CD14-positive monocyte (primary cell): ENCODE measurements around the gene TNIK. TPM values are rescaled to one million over a fixed set of nuclear protein-coding genes. Genes with fewer than 3 reads are reported as not detected.

Experiments used
- DNase-seq, 3 donors: peaks; one replicate each; pipeline ENCODE4 v3.0.0-alpha.2; 2011 to 2022
- H2AFZ ChIP-seq: 2 replicates; pipeline ENCODE4 v1.6.0; 2012; ENCODE audit warnings: mild to moderate bottlenecking, low read depth, low read length, inconsistent platforms; ENCODE audit not compliant: insufficient read depth, poor library complexity, severe bottlenecking
- H3K27ac ChIP-seq, 2 donors: 1 replicate in 1 of 2; 2 replicates in 1 of 2; pipeline ENCODE4 v1.5.1; 2012 to 2013; ENCODE audit warnings: low read length in 2 of 2, control low read depth in 1 of 2, inconsistent platforms in 1 of 2, low read depth in 1 of 2, mild to moderate bottlenecking in 1 of 2
- H3K27me3 ChIP-seq, 2 donors: one replicate each; pipeline versions ENCODE4 v1.6.0 to v1.6.1; 2011 to 2013; ENCODE audit warnings: low read length in 2 of 2; ENCODE audit not compliant: control insufficient read depth in 2 of 2, insufficient read depth in 2 of 2
- H3K36me3 ChIP-seq, 2 donors: replicated peaks in 1 of 2; 1 replicate in 1 of 2; 2 replicates in 1 of 2; pipeline versions ENCODE4 v1.5.1 to v1.6.1; 2012 to 2013; ENCODE audit warnings: low read length in 2 of 2, control low read depth in 1 of 2, inconsistent platforms in 1 of 2, mild to moderate bottlenecking in 1 of 2; ENCODE audit not compliant: insufficient read depth in 2 of 2, control insufficient read depth in 1 of 2
- H3K4me1 ChIP-seq, 2 donors: 1 replicate in 1 of 2; 2 replicates in 1 of 2; pipeline versions ENCODE4 v1.5.1 to v1.6.1; 2012 to 2013; ENCODE audit warnings: low read length in 2 of 2, control low read depth in 1 of 2, inconsistent platforms in 1 of 2, mild to moderate bottlenecking in 1 of 2, moderate library complexity in 1 of 2; ENCODE audit not compliant: insufficient read depth in 2 of 2, control insufficient read depth in 1 of 2
- H3K4me2 ChIP-seq: replicated peaks from 2 replicates; pipeline ENCODE3; 2012; ENCODE audit warnings: low read length, moderate library complexity, mild to moderate bottlenecking; ENCODE audit not compliant: poor library complexity, severe bottlenecking; ENCODE audit errors: extremely low read depth
- H3K4me3 ChIP-seq, 3 experiments: fragments of 200-600 bp in 1 of 3; sonication (generic) in 1 of 3; replicated peaks in 1 of 3; 1 replicate in 2 of 3; 2 replicates in 1 of 3; pipeline ENCODE4 v1.5.1; 2011 to 2013; ENCODE audit warnings: low read length in 3 of 3, mild to moderate bottlenecking in 3 of 3, control low read depth in 2 of 3, low read depth in 2 of 3, inconsistent platforms in 1 of 3, moderate library complexity in 1 of 3
- H3K79me2 ChIP-seq: 2 replicates; pipeline ENCODE4 v1.6.0; 2012; ENCODE audit warnings: mild to moderate bottlenecking, control low read depth, inconsistent platforms, low read length, moderate library complexity; ENCODE audit not compliant: insufficient read depth
- H3K9ac ChIP-seq: 2 replicates; pipeline ENCODE4 v1.6.0; 2017; ENCODE audit warnings: low read length, mild to moderate bottlenecking; ENCODE audit not compliant: insufficient read depth, poor library complexity, severe bottlenecking
- H3K9me3 ChIP-seq, 2 donors: replicated peaks in 1 of 2; 1 replicate in 1 of 2; 2 replicates in 1 of 2; pipeline versions ENCODE4 v1.5.1 to v1.6.1; 2012 to 2013; ENCODE audit warnings: low read length in 2 of 2, control low read depth in 1 of 2; ENCODE audit not compliant: control insufficient read depth in 1 of 2, insufficient read depth in 1 of 2
- H4K20me1 ChIP-seq: 2 replicates; pipeline ENCODE4 v1.6.0; 2012; ENCODE audit warnings: mild to moderate bottlenecking, low read length, control low read depth, moderate library complexity; ENCODE audit not compliant: insufficient read depth
- H3K27ac Mint-ChIP-seq, 7 donors: one replicate each; pipeline ENCODE4 v1.8.0; 2020; ENCODE audit warnings: mild to moderate bottlenecking in 7 of 7, mixed read lengths in 7 of 7, moderate library complexity in 6 of 7, inconsistent platforms in 2 of 7
- H3K27me3 Mint-ChIP-seq, 3 donors: one replicate each; pipeline ENCODE4 v1.8.0; 2021 to 2022; ENCODE audit warnings: low read depth in 3 of 3, mild to moderate bottlenecking in 3 of 3, mixed read lengths in 3 of 3, moderate library complexity in 3 of 3, inconsistent platforms in 1 of 3
- H3K36me3 Mint-ChIP-seq, 2 donors: one replicate each; pipeline ENCODE4 v1.8.0; 2020; ENCODE audit warnings: mixed read lengths in 2 of 2, inconsistent platforms in 1 of 2, mild to moderate bottlenecking in 1 of 2
- H3K4me1 Mint-ChIP-seq: one replicate; pipeline ENCODE4 v1.8.0; 2020; ENCODE audit warnings: mild to moderate bottlenecking, mixed read lengths
- H3K4me3 Mint-ChIP-seq, 2 donors: one replicate each; pipeline ENCODE4 v1.8.0; 2020; ENCODE audit warnings: mild to moderate bottlenecking in 2 of 2, mixed read lengths in 2 of 2, moderate library complexity in 1 of 2
- H3K9me3 Mint-ChIP-seq, 7 donors: one replicate each; pipeline ENCODE4 v1.8.0; 2020 to 2022; ENCODE audit warnings: mixed read lengths in 7 of 7, mild to moderate bottlenecking in 6 of 7, moderate library complexity in 6 of 7, inconsistent platforms in 2 of 7
- CTCF ChIP-seq: fragments of 200-600 bp; IDR thresholded peaks from one replicate; pipeline ENCODE4 v1.8.0; 2022; ENCODE audit warnings: antibody characterized with exemption, mild to moderate bottlenecking
- WGBS: methylation state at CpG from one replicate; pipeline ENCODE4 v1.1.5; 2013; ENCODE audit warnings: missing lambda C conversion rate; ENCODE audit not compliant: insufficient coverage; 5-methylcytosine and 5-hydroxymethylcytosine counted together
- intact Hi-C, 2 donors: fragments of 100-400 bp; cut with micrococcal nuclease; formaldehyde crosslinking; loops; one replicate each; pipeline versions ENCODE4 v1.15.0 to v1.15.1; 2023
- polyA plus RNA-seq, 3 donors: library from polyadenylated mRNA; depleted of rRNA in 1 of 3; unstranded in 2 of 3; stranded (reverse) in 1 of 3; fragments of 300-500 nt in 2 of 3; fragments of >200 nt in 1 of 3; fragmentation: Illumina TruSeq in 2 of 3; gene quantifications; 1 replicate in 2 of 3; 2 replicates in 1 of 3; pipeline ENCODE4 v1.2.3, GENCODE V29; 2012 to 2021

The TNIK gene
- polyA plus RNA-seq, 3 donors, result 0.36 to 1.8 (median 0.75) TPM

- H3K27ac Mint-ChIP-seq, result no peak overlapping the region
- no peak for DNase-seq
- Histone ChIP-seq H3K9me3 (no peaks in the 10 kb centered on the region), H3K9ac (no peak overlapping the region), H3K27me3 (no peaks in the 10 kb centered on the region), H4K20me1 (no peaks in the 10 kb centered on the region), H3K79me2 (no peaks in the 10 kb centered on the region), H2AFZ (no peak overlapping the region), H3K4me2 (no peak overlapping the region), H3K4me1 (no peaks in the 10 kb centered on the region), H3K27ac (no peak overlapping the region), H3K4me3 (no peak overlapping the region), H3K36me3 (no peaks in the 10 kb centered on the region)
- no peaks in the 10 kb centered on the region for H3K9me3 Mint-ChIP-seq
- H3K36me3 Mint-ChIP-seq, result no peaks in the 10 kb centered on the region
- no peaks in the 10 kb centered on the region for H3K27me3 Mint-ChIP-seq
- no peak for TF ChIP-seq CTCF
- no peaks in the 10 kb centered on the region for H3K4me1 Mint-ChIP-seq
- no CpG with 5 or more reads among the region's 1 CpG for WGBS
- H3K4me3 Mint-ChIP-seq, result no peak overlapping the region
- intact Hi-C loops, result no loop called here
Measured at GRCh38 chr3:171366043-171366442, 94.2 kb downstream of the TNIK start.

GRCh38 chr3:171365489-171365888 lies 94.7 kb downstream of the TNIK start:
- no peaks in the 10 kb centered on the region for H3K36me3 Mint-ChIP-seq

More at GRCh38 chr3:171365489-171365888, 94.7 kb downstream of the TNIK start:
- Histone ChIP-seq H3K27me3 (no peaks in the 10 kb centered on the region), H3K27ac (no peak overlapping the region), H3K4me1 (no peaks in the 10 kb centered on the region), H3K36me3 (no peaks in the 10 kb centered on the region), H3K4me3 (no peak overlapping the region), H3K9ac (no peak overlapping the region), H2AFZ (no peak overlapping the region), H4K20me1 (no peaks in the 10 kb centered on the region), H3K79me2 (no peaks in the 10 kb centered on the region), H3K9me3 (no peaks in the 10 kb centered on the region), H3K4me2 (no peak overlapping the region)
- Mint-ChIP-seq H3K4me3 (no peak overlapping the region), H3K4me1 (no peaks in the 10 kb centered on the region), H3K27ac (no peak overlapping the region), H3K27me3 (no peaks in the 10 kb centered on the region), H3K9me3 (peaks cover 0 to 2% (median 0%) of the 10 kb centered on the region in 7 donors)
- TF ChIP-seq CTCF, result no peak
- DNase-seq, result no peak
- intact Hi-C loops, result no loop called here
- no CpG with 5 or more reads among the region's 2 CpGs for WGBS
